Heart left ventricle (tissue), 16 donors: ENCODE results near the gene TTC27. TPM values are rescaled to one million over a fixed set of nuclear protein-coding genes. Genes with fewer than 3 reads are reported as not detected.

ENCODE experiments used
- ATAC-seq, 4 donors: fragments of 200-7000 bp; cut with Tn5 transposase; one replicate each; pipeline ENCODE4 v1.9.1; 2020 to 2022; ENCODE audit warnings: moderate library complexity in 4 of 4, mild to moderate bottlenecking in 3 of 4, moderate number of reproducible peaks in 1 of 4
- DNase-seq, 5 donors: peaks; one replicate each; pipeline ENCODE4 v3.0.0-alpha.2; 2020
- H3K27ac ChIP-seq, 12 donors: fragments of 200-600 bp; sonication (generic) in 4 of 12; one replicate each; pipeline versions ENCODE4 v1.5.0 to v1.8.0; 2016 to 2022; ENCODE audit warnings: mild to moderate bottlenecking in 2 of 12
- H3K27me3 ChIP-seq, 9 donors: fragments of 200-600 bp; sonication (generic) in 2 of 9; one replicate each; pipeline versions ENCODE4 v1.5.1 to v1.8.0; 2016 to 2022; ENCODE audit warnings: mild to moderate bottlenecking in 3 of 9
- H3K36me3 ChIP-seq, 9 donors: fragments of 200-600 bp; sonication (generic) in 2 of 9; one replicate each; pipeline versions ENCODE4 v1.5.0 to v1.8.0; 2018 to 2022; ENCODE audit warnings: mild to moderate bottlenecking in 2 of 9
- H3K4me1 ChIP-seq, 12 donors: fragments of 200-600 bp; sonication (generic) in 4 of 12; one replicate each; pipeline versions ENCODE4 v1.5.0 to v1.8.0; 2016 to 2022; ENCODE audit warnings: mild to moderate bottlenecking in 3 of 12
- H3K4me3 ChIP-seq, 12 donors: fragments of 200-600 bp; sonication (generic) in 4 of 12; one replicate each; pipeline versions ENCODE4 v1.5.0 to v1.8.0; 2017 to 2022; ENCODE audit warnings: mild to moderate bottlenecking in 9 of 12, moderate library complexity in 4 of 12
- H3K9me3 ChIP-seq, 12 donors: fragments of 200-600 bp; sonication (generic) in 4 of 12; one replicate each; pipeline versions ENCODE4 v1.5.0 to v1.8.0; 2016 to 2022; ENCODE audit warnings: mild to moderate bottlenecking in 1 of 12
- CTCF ChIP-seq, 12 donors: fragments of 200-600 bp; sonication (generic) in 4 of 12; IDR thresholded peaks; one replicate each; pipeline versions ENCODE4 v1.5.0 to v1.8.0; 2018 to 2022; ENCODE audit warnings: antibody characterized with exemption in 12 of 12, mild to moderate bottlenecking in 5 of 12
- POLR2A ChIP-seq, 2 donors: fragments of 450-650 bp; IDR thresholded peaks; one replicate each; pipeline ENCODE4 v1.6.1; 2017; ENCODE audit warnings: antibody characterized with exemption in 2 of 2, mild to moderate bottlenecking in 2 of 2, moderate library complexity in 2 of 2
- WGBS, 4 donors: extraction: QIAGEN DNeasy Blood & Tissue Kit in 2 of 4; methylation state at CpG; one replicate each; pipeline versions ENCODE4 v1.1.5 to v1.1.7; 2013 to 2018; 5-methylcytosine and 5-hydroxymethylcytosine counted together
- intact Hi-C, 10 donors: fragments of 100-400 bp; cut with DNase I; formaldehyde crosslinking; loops; one replicate each; pipeline versions ENCODE4 v1.11.1 to v1.14.2; 2022
- polyA plus RNA-seq, 2 donors: library from polyadenylated mRNA; stranded (reverse); fragments of 200-250 nt; gene quantifications; one replicate each; pipeline ENCODE4 v1.2.3, GENCODE V29; 2013
- total RNA-seq, 9 donors: library from RNA; depleted of rRNA in 2 of 9; stranded (reverse); fragments of >200 nt in 2 of 9; fragmentation: NEBNext Ultra II Directional in 3 of 9; extraction: Animal tissue kit (Norgen Biotek cat#: 25700) in 3 of 9; gene quantifications; one replicate each; pipeline versions ENCODE4 v1.1.0 to v1.2.4, GENCODE V29; 2016 to 2023
- donor health status: ischemic (EF 13 %, LVEDD 7.1; RV severe dilation, severe dysfunction).
- donor health status: healthy with polysubstance abuse.
- donor health status: DM: no; HTN: yes; CAD: no.
- donor health status: DM: no; HTN: no; CAD: no.
- donor health status: ischemic (EF 25% LVEDD 6.9; RV normal size, moderate dysfunction).
- donor health status: ischemic (EF 25% LVEDD 5.7; RV mildly dilated, moderate dysfunction).
- donor health status: healthy.
- donor health status: DM: yes; HTN: yes; CAD: no.
- donor health status: ischemic (EF 35%, LVEDD 5.7; RV mildly dilated, moderate dysfunction).
- donor health status: nonischemic (EF 11% LVEDD 7.7; RV severe dilation, severe dysfunction).
- donor health status: DM: yes; HTN: yes; CAD: no.
- donor health status: PGD.
- donor health status: ischemic (EF 29% LVEDD 5.4; RV normal size, mild dysfunction).
- donor health status: nonischemic (EF 23%, LVEDD 6.1; RV moderate dilation, normal function).

TTC27 gene
- total and polyA plus RNA-seq, 11 donors = 5.2 to 18.1 (median 11.0) TPM

GRCh38 chr2:32743480-32744236 lies 115.8 kb downstream of the TTC27 start:
- peaks cover 0 to 18% (median 5%) of the 10 kb centered on the region in 12 donors for H3K9me3 ChIP-seq
- H3K4me3 ChIP-seq = no peak overlapping the region
- no peak for TF ChIP-seq POLR2A (IDR thresholded peaks at IDR 0.05)
- TF ChIP-seq CTCF (IDR thresholded peaks at IDR 0.05) = no peak
- intact Hi-C loops = no loop called here
- H3K4me1 ChIP-seq = peaks cover 0 to 41% (median 15%) of the 10 kb centered on the region in 12 donors
- 94 to 97% (median 95%) methylated on average over 3 of the region's 3 CpGs for WGBS, 4 donors
- H3K27ac ChIP-seq = no peak overlapping the region
- no peak for DNase-seq
- no peak for ATAC-seq
- peaks cover 0 to 2% (median 0%) of the 10 kb centered on the region in 9 donors for H3K36me3 ChIP-seq
- no peaks in the 10 kb centered on the region for H3K27me3 ChIP-seq

GRCh38 chr2:32745191-32745590 lies 117.3 kb downstream of the TTC27 start:
- no peak for TF ChIP-seq CTCF (IDR thresholded peaks at IDR 0.05)
- TF ChIP-seq POLR2A (IDR thresholded peaks at IDR 0.05) = no peak
- no peak overlapping the region for H3K27ac ChIP-seq
- peaks cover 0 to 9% (median 0%) of the 10 kb centered on the region in 9 donors for H3K36me3 ChIP-seq
- DNase-seq (no peak), ATAC-seq (no peak)
- intact Hi-C loops = no loop called here
- H3K4me1 ChIP-seq = peaks cover 0 to 28% (median 15%) of the 10 kb centered on the region in 12 donors
- H3K4me3 ChIP-seq = no peak overlapping the region
- 72 to 79% (median 76%) methylated on average over 2 of the region's 2 CpGs for WGBS, 4 donors
- H3K9me3 ChIP-seq = peaks cover 0 to 23% (median 5%) of the 10 kb centered on the region in 12 donors
- H3K27me3 ChIP-seq = no peaks in the 10 kb centered on the region

GRCh38 chr2:32745675-32746074 lies 117.8 kb downstream of the TTC27 start:
- H3K4me3 ChIP-seq = no peak overlapping the region
- H3K27ac ChIP-seq = peak overlapping the region in 2 of 12 donors; percentile 9 to 38
- intact Hi-C loops = no loop called here
- TF ChIP-seq CTCF (IDR thresholded peaks at IDR 0.05) (no peak), POLR2A (IDR thresholded peaks at IDR 0.05) (no peak)
- no peak for DNase-seq
- H3K36me3 ChIP-seq = peaks cover 0 to 9% (median 0%) of the 10 kb centered on the region in 9 donors
- peak; percentile 52 to 65 (median 58) for ATAC-seq
- H3K9me3 ChIP-seq = peaks cover 0 to 23% (median 5%) of the 10 kb centered on the region in 12 donors
- peaks cover 0 to 30% (median 14%) of the 10 kb centered on the region in 12 donors for H3K4me1 ChIP-seq
- WGBS, 4 donors = 11 to 35% (median 33%) methylated on average over 1 of the region's 1 CpG
- no peaks in the 10 kb centered on the region for H3K27me3 ChIP-seq

- Histone ChIP-seq H3K27me3 (no peaks in the 10 kb centered on the region), H3K4me1 (peaks cover 0 to 35% (median 14%) of the 10 kb centered on the region in 12 donors), H3K27ac (peak overlapping the region in 1 of 12 donors; percentile 38), H3K9me3 (peaks cover 0 to 23% (median 5%) of the 10 kb centered on the region in 12 donors), H3K36me3 (peaks cover 0 to 9% (median 0%) of the 10 kb centered on the region in 9 donors), H3K4me3 (no peak overlapping the region)
- TF ChIP-seq POLR2A (IDR thresholded peaks at IDR 0.05) (no peak), CTCF (IDR thresholded peaks at IDR 0.05) (no peak)
- ATAC-seq = peak in 1 of 4 donors; percentile 14
- DNase-seq = no peak
- intact Hi-C loops = no loop called here
These were observed 118.8 kb downstream of the TTC27 start for GRCh38 chr2:32746669-32747068.
